Erythroblast (primary cell): ENCODE measurements around the gene AGBL4.

ENCODE experiments used
- GATA1 ChIP-seq: IDR thresholded peaks from 2 replicates; pipeline ENCODE4 v1.6.1; 2011; ENCODE audit warnings: low read depth, mild to moderate bottlenecking, control low read depth, low read length, moderate library complexity
- POLR2A ChIP-seq: IDR thresholded peaks from 2 replicates; pipeline ENCODE4 v1.6.1; 2011; ENCODE audit warnings: mild to moderate bottlenecking, low read length

- TF ChIP-seq POLR2A (no peak), GATA1 (no peak)
Measured at GRCh38 chr1:48591181-48591580, 1432.6 kb downstream of the AGBL4 start.
